Muscle of leg (tissue), 16 donors: ENCODE measurements around the gene DNAI4. TPM values are rescaled to one million over a fixed set of nuclear protein-coding genes. Genes with fewer than 3 reads are reported as not detected.
A peak's percentile ranks its signal among the peaks of the same experiment; 100 is the strongest.
"Not testable (repeated sequence)": the region's sequence is repeated elsewhere in the genome, so short reads cannot be mapped to it uniquely, and the experiment has no call there.

Source experiments
- DNase-seq: peaks from one replicate; pipeline ENCODE4 v3.0.0; 2013
- H3K27ac ChIP-seq: one replicate; pipeline ENCODE4 v1.5.1; 2013; ENCODE audit warnings: mild to moderate bottlenecking, low read length, control low read depth
- H3K27me3 ChIP-seq: one replicate; pipeline ENCODE4 v1.6.1; 2013; ENCODE audit warnings: low read length; ENCODE audit not compliant: control insufficient read depth, insufficient read depth
- H3K36me3 ChIP-seq: one replicate; pipeline ENCODE4 v1.6.1; 2013; ENCODE audit warnings: low read length; ENCODE audit not compliant: control insufficient read depth, insufficient read depth
- H3K4me1 ChIP-seq: one replicate; pipeline ENCODE4 v1.6.1; 2013; ENCODE audit warnings: low read length; ENCODE audit not compliant: control insufficient read depth, insufficient read depth
- H3K4me3 ChIP-seq: one replicate; pipeline ENCODE4 v1.5.1; 2013; ENCODE audit warnings: low read length, control low read depth
- H3K9me3 ChIP-seq: replicated peaks from 2 replicates; pipeline ENCODE4 v1.6.1; 2013; ENCODE audit warnings: low read depth, low read length; ENCODE audit not compliant: control insufficient read depth
- WGBS: methylation state at CpG from one replicate; pipeline ENCODE4 v1.1.5; 2013; ENCODE audit warnings: missing lambda C conversion rate; ENCODE audit not compliant: insufficient coverage; 5-methylcytosine and 5-hydroxymethylcytosine counted together
- long read RNA-seq, 11 donors: transcript quantifications; one replicate each; lab custom pipeline, GENCODE V29; 2026
- polyA plus RNA-seq, 8 donors: library from polyadenylated mRNA; unstranded; fragments of 120-200 nt; gene quantifications; one replicate each; pipeline versions ENCODE4 v1.2.1 to v1.2.3, GENCODE V29; 2013; ENCODE audit warnings: inconsistent platforms in 1 of 8, low replicate concordance in 1 of 8; ENCODE audit not compliant: insufficient read length in 8 of 8, insufficient read depth in 1 of 8
- total RNA-seq: library from RNA; stranded (reverse); fragments of 120-200 nt; gene quantifications from one replicate; pipeline ENCODE4 v1.2.4, GENCODE V29; 2013

The DNAI4 gene
- 9.2 TPM for total RNA-seq
- 1 to 10 TPM; 2.1 to 4.0 (median 3.3) TPM for polyA plus RNA-seq
- long read RNA-seq, donor 1, partial matches to known transcripts: 0 of 1 reads
- long read RNA-seq, donor 1, other reads (novel, unspliced or antisense): 0 of 1 reads
- long read RNA-seq, donor 2: 0 reads
- long read RNA-seq, donor 3: 0 reads
- long read RNA-seq, donor 4, partial matches to known transcripts: 0 of 1 reads
- long read RNA-seq, donor 4, other reads (novel, unspliced or antisense): 0 of 1 reads
- long read RNA-seq, donor 5, partial matches to known transcripts: 0 of 1 reads
- long read RNA-seq, donor 5, other reads (novel, unspliced or antisense): 0 of 1 reads
- long read RNA-seq, donor 6, partial matches to known transcripts: 0 of 1 reads
- long read RNA-seq, donor 6, other reads (novel, unspliced or antisense): 0 of 1 reads
- long read RNA-seq, donor 7, partial matches to known transcripts: 0 of 2 reads
- long read RNA-seq, donor 7, other reads (novel, unspliced or antisense): 0 of 2 reads
- long read RNA-seq, donor 8, partial matches to known transcripts: 0 of 2 reads
- long read RNA-seq, donor 8, other reads (novel, unspliced or antisense): 0 of 2 reads
- long read RNA-seq, donor 9: 0 reads
- long read RNA-seq, donor 10, partial matches to known transcripts: 0 of 3 reads
- long read RNA-seq, donor 10, other reads (novel, unspliced or antisense): 0 of 3 reads
- long read RNA-seq, donor 11, partial matches to known transcripts: 0 of 1 reads
- long read RNA-seq, donor 11, other reads (novel, unspliced or antisense): 0 of 1 reads

DNA sequence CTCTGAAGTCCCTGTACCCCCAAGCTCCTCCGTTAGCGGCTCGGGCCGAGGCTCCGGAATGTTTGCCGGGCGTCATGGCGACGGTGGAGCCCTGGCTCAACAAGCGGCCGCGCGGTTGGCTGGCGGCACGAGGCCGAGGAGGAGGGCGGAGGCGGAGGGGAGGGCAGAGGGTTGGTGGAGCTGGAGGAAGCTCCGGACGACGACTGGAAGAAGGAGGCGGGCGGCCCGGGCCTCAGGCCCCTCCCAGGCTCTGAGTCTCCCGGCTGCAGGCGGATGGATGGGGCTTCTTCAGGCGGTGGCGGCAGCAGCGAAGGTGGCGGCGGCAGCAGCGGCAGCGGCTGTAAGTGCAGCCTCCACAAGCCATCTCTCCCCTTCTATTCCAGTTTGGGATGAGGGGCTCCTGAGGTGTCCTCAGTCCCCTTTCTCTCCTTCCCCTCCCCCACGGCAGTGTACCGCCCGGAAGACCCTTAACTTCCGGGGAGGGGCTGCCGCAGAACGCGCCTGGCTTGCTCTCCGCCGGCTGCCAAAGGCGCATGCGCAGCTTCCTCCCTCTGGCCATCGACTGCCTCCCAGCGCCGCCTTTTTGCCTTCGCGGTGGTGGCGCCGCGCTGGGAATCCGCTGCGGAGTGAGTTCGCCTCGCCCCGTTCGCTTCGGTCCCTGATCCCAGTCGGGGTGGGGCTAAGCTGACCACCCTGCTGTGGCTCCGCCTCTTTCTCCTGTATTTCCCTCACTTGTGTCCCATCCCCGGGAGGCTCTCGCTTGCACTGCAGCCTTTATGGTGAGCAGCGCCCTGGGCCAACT is at the start of gene DNAI4, which contains the start of gene MIER1:
Gene DNAI4 (minus strand): TSS at position 101 of the 802 bp plus-strand sequence. CDS start 25 bp downstream, at position 76.
Gene MIER1 (plus strand): TSS at position 235 of the 802 bp plus-strand sequence. CDS start 39 bp downstream, at position 274.
- no peaks in the 10 kb centered on the region for H3K36me3 ChIP-seq
- no peaks in the 10 kb centered on the region for H3K9me3 ChIP-seq
- peak within 1 kb of the TSS; percentile 62 for H3K4me3 ChIP-seq
- under 1% methylated on average over 60 of the region's 64 CpGs for WGBS
- peaks cover 16% of the 10 kb centered on the region for H3K4me1 ChIP-seq
- DNase-seq: peak; percentile 99
- peak within 1 kb of the TSS; percentile 95 for H3K27ac ChIP-seq
- no peaks in the 10 kb centered on the region for H3K27me3 ChIP-seq

DNA sequence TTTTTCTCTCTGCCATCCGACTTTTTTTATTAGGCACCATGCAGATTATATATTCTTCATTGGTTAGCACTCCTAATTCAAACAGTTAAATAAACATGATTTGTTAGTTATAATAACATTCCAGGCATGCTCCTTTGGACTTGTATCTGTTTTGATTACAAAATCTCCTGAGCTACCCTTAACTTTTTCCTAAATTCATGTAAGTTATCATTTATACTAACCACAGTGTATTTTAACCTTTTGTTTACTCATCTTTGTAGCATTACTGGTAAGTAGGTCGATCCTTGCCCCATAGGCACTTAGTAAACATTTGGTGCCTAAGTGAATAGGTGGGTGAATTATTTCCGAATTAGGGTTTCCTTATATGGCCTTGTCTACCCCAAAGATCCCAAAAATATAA is 43.9 kb upstream of the DNAI4 start:
- no CpG with 5 or more reads among the region's 3 CpGs for WGBS

DNA sequence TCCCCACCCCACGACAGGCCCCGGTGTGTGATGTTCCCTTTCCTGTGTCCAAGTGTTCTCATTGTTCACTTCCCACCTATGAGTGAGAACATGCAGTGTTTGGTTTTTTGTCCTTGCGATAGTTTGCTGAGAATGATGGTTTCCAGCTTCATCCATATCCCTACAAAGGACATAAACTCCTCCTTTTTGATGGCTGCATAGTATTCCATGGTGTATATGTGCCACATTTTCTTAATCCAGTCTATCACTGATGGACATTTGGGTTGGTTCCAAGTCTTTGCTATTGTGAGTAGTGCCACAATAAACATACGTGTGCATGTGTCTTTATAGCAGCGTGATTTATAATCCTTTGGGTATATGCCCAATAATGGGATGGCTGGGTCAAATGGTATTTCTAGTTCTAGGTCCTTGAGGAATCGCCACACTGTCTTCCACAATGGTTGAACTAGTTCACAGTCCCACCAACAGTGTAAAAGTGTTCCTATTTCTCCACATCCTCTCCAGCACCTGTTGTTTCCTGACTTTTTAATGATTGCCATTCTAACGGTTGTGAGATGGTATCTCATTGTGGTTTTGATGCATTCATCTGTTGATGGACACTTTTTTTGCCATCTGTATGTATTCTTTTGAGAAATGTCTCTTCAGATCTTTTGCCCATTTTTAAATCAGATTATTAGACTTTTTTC is 41.7 kb upstream of the DNAI4 start:
- H3K4me3 ChIP-seq, H3K27ac ChIP-seq, H3K9me3 ChIP-seq, DNase-seq, H3K27me3 ChIP-seq, H3K4me1 ChIP-seq: not testable (repeated sequence)
- WGBS: no CpG with 5 or more reads among the region's 7 CpGs
- H3K36me3 ChIP-seq: peaks cover 11% of the 10 kb centered on the region

More for the DNA sequence above, 43.9 kb upstream of the DNAI4 start:
- Histone ChIP-seq H3K4me1 (no peaks in the 10 kb centered on the region), H3K36me3 (peaks cover 10% of the 10 kb centered on the region), H3K27ac (no peak overlapping the region), H3K9me3 (peaks cover 4% of the 10 kb centered on the region), H3K27me3 (no peaks in the 10 kb centered on the region), H3K4me3 (no peak overlapping the region)
- DNase-seq: no peak

DNA sequence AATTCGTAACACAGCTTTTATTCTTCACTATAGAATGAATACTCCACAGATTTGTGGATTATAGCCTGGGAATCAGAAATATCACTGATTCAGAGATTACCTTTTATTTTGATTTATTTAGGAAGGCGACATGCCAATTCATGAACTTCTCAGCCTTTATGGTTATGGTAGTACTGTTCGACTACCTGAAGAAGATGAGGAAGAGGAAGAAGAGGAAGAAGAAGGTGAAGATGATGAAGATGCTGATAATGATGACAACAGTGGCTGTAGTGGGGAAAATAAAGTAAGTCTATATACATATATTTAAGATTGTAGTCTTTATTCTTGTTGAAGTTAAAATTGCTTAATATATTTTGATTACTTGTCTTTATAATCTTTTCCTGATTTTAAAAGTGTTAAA is 33.3 kb upstream of the DNAI4 start:
- peaks cover 12% of the 10 kb centered on the region for H3K36me3 ChIP-seq
- no peak for DNase-seq

DNA sequence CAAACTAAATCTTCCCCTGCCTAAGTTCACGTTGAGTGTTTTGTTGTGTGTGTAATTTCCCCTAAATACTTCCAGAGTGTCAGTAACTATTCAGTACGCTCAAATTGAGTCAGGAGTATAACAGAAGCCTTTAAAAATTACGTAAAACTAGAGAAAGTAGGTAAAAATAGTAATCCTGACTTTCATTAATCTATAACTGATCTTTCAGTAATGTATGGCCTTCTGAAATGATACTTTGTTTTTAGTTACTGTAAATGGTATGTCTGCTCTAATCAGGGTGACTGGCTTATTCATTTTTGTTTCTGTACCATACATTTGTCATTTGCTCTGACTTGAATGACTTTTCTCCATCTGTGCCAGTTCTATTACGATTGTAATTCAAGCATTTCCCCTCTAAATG is 29.6 kb upstream of the DNAI4 start:
- no peak overlapping the region for H3K27ac ChIP-seq
- no peaks in the 10 kb centered on the region for H3K27me3 ChIP-seq
- H3K36me3 ChIP-seq: peaks cover 13% of the 10 kb centered on the region
- no peaks in the 10 kb centered on the region for H3K9me3 ChIP-seq
- no peaks in the 10 kb centered on the region for H3K4me1 ChIP-seq
- no peak for DNase-seq
- no CpG with 5 or more reads among the region's 4 CpGs for WGBS
- H3K4me3 ChIP-seq: no peak overlapping the region

More for the DNA sequence above, 33.3 kb upstream of the DNAI4 start:
- WGBS: no CpG with 5 or more reads among the region's 3 CpGs
- Histone ChIP-seq H3K27ac (no peak overlapping the region), H3K27me3 (no peaks in the 10 kb centered on the region), H3K4me3 (no peak overlapping the region), H3K9me3 (no peaks in the 10 kb centered on the region), H3K4me1 (no peaks in the 10 kb centered on the region)

GRCh38 chr1:66951513-66951912 is 26.9 kb upstream of the DNAI4 start:
- Histone ChIP-seq H3K4me3 (no peak overlapping the region), H3K36me3 (peaks cover 20% of the 10 kb centered on the region), H3K27me3 (no peaks in the 10 kb centered on the region), H3K4me1 (no peaks in the 10 kb centered on the region), H3K9me3 (no peaks in the 10 kb centered on the region), H3K27ac (no peak overlapping the region)
- 97% methylated on average over 4 of the region's 6 CpGs for WGBS
- no peak for DNase-seq

- Histone ChIP-seq H3K4me1 (no peaks in the 10 kb centered on the region), H3K4me3 (no peak overlapping the region), H3K27me3 (no peaks in the 10 kb centered on the region), H3K36me3 (peaks cover 14% of the 10 kb centered on the region), H3K27ac (no peak overlapping the region), H3K9me3 (no peaks in the 10 kb centered on the region)
- no peak for DNase-seq
- 100% methylated on average over 1 of the region's 1 CpG for WGBS
These were observed 22.6 kb upstream of the DNAI4 start for GRCh38 chr1:66947267-66947666.

DNA sequence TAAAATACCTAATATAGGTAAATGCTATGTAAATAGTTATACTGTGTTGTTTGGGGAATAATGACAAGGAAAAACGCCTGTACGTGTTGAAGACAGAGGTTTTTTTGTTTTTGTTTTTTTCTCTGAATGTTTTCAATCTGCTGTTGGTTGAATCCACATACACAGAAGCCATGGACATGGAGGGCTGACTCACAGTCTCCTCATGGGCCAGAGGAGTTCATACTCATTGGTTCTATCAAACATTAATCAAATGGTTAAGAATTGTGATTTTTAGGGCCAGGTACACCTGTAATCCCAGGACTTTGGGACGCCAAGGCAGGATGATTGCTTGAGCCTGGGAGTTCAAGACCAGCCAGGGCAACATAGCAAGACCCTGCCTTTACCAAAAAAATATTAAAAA is 20.7 kb upstream of the DNAI4 start:
- no peaks in the 10 kb centered on the region for H3K9me3 ChIP-seq
- peaks cover 14% of the 10 kb centered on the region for H3K36me3 ChIP-seq
- no peaks in the 10 kb centered on the region for H3K4me1 ChIP-seq
- no peak overlapping the region for H3K27ac ChIP-seq
- WGBS: no CpG with 5 or more reads among the region's 3 CpGs
- no peak overlapping the region for H3K4me3 ChIP-seq
- H3K27me3 ChIP-seq: no peaks in the 10 kb centered on the region
- DNase-seq: no peak
